SK-N-MC (cell line): Measurements from ENCODE around the gene MIER2.

Experiments
- FOXP2 ChIP-seq: optimal IDR thresholded peaks from 2 replicates; pipeline ENCODE3; 2011; ENCODE audit warnings: mild to moderate bottlenecking, moderate library complexity; ENCODE audit not compliant: insufficient read depth; ENCODE audit errors: extremely low read length, control extremely low read depth
- POLR2AphosphoS5 ChIP-seq: IDR thresholded peaks from 2 replicates; pipeline ENCODE4 v1.6.1; 2012; ENCODE audit warnings: mild to moderate bottlenecking, low read depth, low read length, borderline replicate concordance

DNA sequence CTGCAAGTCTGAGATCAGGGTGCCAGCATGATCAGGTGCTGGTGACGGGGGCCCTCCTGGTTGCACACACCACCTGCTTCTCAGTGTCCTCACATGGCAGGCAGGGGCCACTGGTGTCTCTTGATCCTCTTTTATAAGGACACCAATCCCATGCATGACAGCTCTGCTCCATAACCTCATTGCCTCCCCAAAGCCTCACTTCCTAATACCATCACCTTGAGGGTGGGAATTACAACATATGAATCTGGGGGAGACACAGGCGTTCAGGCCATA is 15.0 kb upstream of the MIER2 start:
- TF ChIP-seq POLR2AphosphoS5 (no peak), FOXP2 (no peak)
